ENCODE data around the gene OPCML.

- TF ChIP-seq CTCF (IDR thresholded peaks at IDR 0.05) (no peak), POLR2A (IDR thresholded peaks at IDR 0.05) (no peak), POLR2AphosphoS5 (IDR thresholded peaks at IDR 0.05) (no peak), EP300 (IDR thresholded peaks at IDR 0.05) (no peak)
These were observed 539.3 kb downstream of the OPCML start for GRCh38 chr11:132992838-132993631.

All from suprapubic skin (tissue), 4 donors.